K562 (cell line): Measurements from ENCODE around the gene TRIM31. TPM values are rescaled to one million over a fixed set of nuclear protein-coding genes. Genes with fewer than 3 reads are reported as not detected.

Source experiments
- ATAC-seq: fragments of 200-7000 bp; cut with Tn5 transposase; 3 replicates; pipeline ENCODE4 v1.9.1; 2020; ENCODE audit warnings: moderate library complexity
- BruUV-seq: library from RNA; stranded (reverse); fragments of 400-500 nt; replicated peaks from 2 replicates; lab custom pipeline; 2021; lab: Mats Ljungman, UMichigan
- CTCF ChIA-PET: fragments of 300-600 bp; formaldehyde crosslinking; extraction: SDS; loops from one replicate; lab custom pipeline; 2021; ENCODE audit warnings: low intra/inter-chr PET ratio; lab: Yijun Ruan, JAX
- POLR2A ChIA-PET: fragments of 300-600, 350-650 bp; sonication (Branson Sonifier 250); formaldehyde crosslinking; extraction: SDS; loops from one replicate; lab custom pipeline; 2021; ENCODE audit warnings: antibody characterized with exemption, inconsistent platforms; lab: Yijun Ruan, JAX
- DNase-seq, 4 experiments: peaks; one replicate each; pipeline versions ENCODE4 v3.0.0 to v3.0.0-alpha.2; 2011 to 2018; ENCODE audit warnings: low spot score in 3 of 4, mixed read lengths in 3 of 4; ENCODE audit errors: extremely low read depth in 1 of 4
- FAIRE-seq: peaks from 2 replicates; lab custom pipeline; 2011; peaks lifted over from hg19 to GRCh38; lab: Jason Lieb, UNC
- H2AFZ ChIP-seq: 2 replicates; pipeline ENCODE4 v1.6.0; 2011; ENCODE audit warnings: low read depth, low read length, control low read depth, inconsistent platforms
- H3K27ac ChIP-seq: fragments of 200-600 bp; 3 replicates; pipeline ENCODE4 v1.8.0; 2011; ENCODE audit warnings: low read depth, mild to moderate bottlenecking, control low read depth, inconsistent platforms, low read length, moderate library complexity, mixed read lengths; ENCODE audit errors: extremely low read depth
- H3K27me3 ChIP-seq, 2 experiments: fragments of 300-600 bp in 1 of 2; 2 replicates in 1 of 2; 3 replicates in 1 of 2; pipeline versions ENCODE4 v1.6.0 to v1.8.0; 2011; ENCODE audit warnings: inconsistent platforms in 2 of 2, low read length in 2 of 2, mild to moderate bottlenecking in 1 of 2, mixed read lengths in 1 of 2, moderate library complexity in 1 of 2; ENCODE audit not compliant: control insufficient read depth in 2 of 2, insufficient read depth in 2 of 2
- H3K36me3 ChIP-seq: fragments of 300-600 bp; 3 replicates; pipeline ENCODE4 v1.8.0; 2011; ENCODE audit warnings: mild to moderate bottlenecking, low read length, inconsistent platforms; ENCODE audit not compliant: control insufficient read depth, insufficient read depth
- H3K4me1 ChIP-seq, 2 experiments: fragments of 200-600 bp in 1 of 2; replicated peaks in 1 of 2; 2 replicates in 1 of 2; 3 replicates in 1 of 2; pipeline versions ENCODE4 v1.5.1 to v1.8.0; 2011; ENCODE audit warnings: inconsistent platforms in 2 of 2, low read length in 2 of 2, mild to moderate bottlenecking in 1 of 2, mixed read lengths in 1 of 2, moderate library complexity in 1 of 2; ENCODE audit not compliant: control insufficient read depth in 2 of 2, insufficient read depth in 2 of 2
- H3K4me2 ChIP-seq: 2 replicates; pipeline ENCODE4 v1.6.1; 2011; ENCODE audit warnings: low read length, control low read depth, inconsistent platforms, mixed read lengths; ENCODE audit not compliant: insufficient read depth
- H3K4me3 ChIP-seq: fragments of 200-600 bp; sonication (generic), shearing (Covaris generic); 2 replicates; pipeline ENCODE4 v1.5.1; 2016; ENCODE audit warnings: control low read depth, inconsistent platforms
- H3K79me2 ChIP-seq: fragments of 200-600 bp; 3 replicates; pipeline ENCODE4 v1.8.0; 2011; ENCODE audit warnings: low read length, inconsistent platforms; ENCODE audit not compliant: control insufficient read depth, insufficient read depth
- H3K9ac ChIP-seq, 2 experiments: 2 replicates each; pipeline versions ENCODE4 v1.6.0 to v1.6.1; 2011; ENCODE audit warnings: low read depth in 2 of 2, low read length in 2 of 2, control low read depth in 1 of 2, inconsistent platforms in 1 of 2, mild to moderate bottlenecking in 1 of 2, mixed read lengths in 1 of 2; ENCODE audit not compliant: insufficient read depth in 1 of 2
- H3K9me1 ChIP-seq: one replicate; pipeline ENCODE4 v1.6.0; 2011; ENCODE audit warnings: inconsistent platforms, mild to moderate bottlenecking, low read length, moderate library complexity; ENCODE audit not compliant: control insufficient read depth, insufficient read depth
- H3K9me3 ChIP-seq: replicated peaks from 2 replicates; pipeline ENCODE4 v1.5.1; 2011; ENCODE audit warnings: low read depth, low read length, inconsistent platforms; ENCODE audit not compliant: control insufficient read depth, insufficient read depth
- H4K20me1 ChIP-seq: replicated peaks from 2 replicates; pipeline ENCODE4 v1.6.1; 2011; ENCODE audit warnings: low read length, inconsistent platforms, mixed read lengths; ENCODE audit not compliant: control insufficient read depth, insufficient read depth
- XRCC4 ChIP-seq: IDR thresholded peaks from one replicate; pipeline ENCODE4 v1.6.1; 2011; ENCODE audit not compliant: insufficient read depth, insufficient read length; ENCODE audit errors: extremely low read depth
- ZNF316 ChIP-seq: fragments of 450-650 bp; IDR thresholded peaks from 2 replicates; pipeline ENCODE4 v1.6.1; 2016
- WGBS: fragments of 100-300 bp; shearing (Covaris generic); methylation state at CpG from one replicate; pipeline ENCODE4 v1.1.6; 2016; ENCODE audit warnings: low coverage, mixed read lengths; ENCODE audit not compliant: insufficient coverage; ENCODE audit errors: missing lambda C conversion rate; 5-methylcytosine and 5-hydroxymethylcytosine counted together
- in situ Hi-C: fragments of 300-500 bp; cut with MboI; formaldehyde crosslinking; loops from 4 replicates; pipeline ENCODE4 v1.15.0; 2018; ENCODE audit warnings: inconsistent platforms, mixed read lengths
- intact Hi-C: fragments of 100-400 bp; cut with micrococcal nuclease; formaldehyde crosslinking; loops from 2 replicates; pipeline ENCODE4 v1.14.2; 2022
- polyA plus RNA-seq, 8 experiments: library from polyadenylated mRNA; depleted of rRNA in 4 of 8; stranded (reverse) in 5 of 8; unstranded in 3 of 8; fragments of >200 nt; fragmentation: Nextera tagmentation in 2 of 8; fragmentation: Illumina TruSeq in 1 of 8; extraction: Ambion mirVana in 2 of 8; extraction: Trizol in 1 of 8; gene quantifications; 2 replicates each; pipeline versions ENCODE4 v1.2.1 to v1.2.3, GENCODE V29; 2011 to 2014; ENCODE audit warnings: inconsistent platforms in 1 of 8, missing spikeins in 1 of 8
- total RNA-seq, 7 experiments: library from RNA; depleted of rRNA in 6 of 7; stranded (reverse); fragments of >200 nt in 6 of 7; fragmentation: Illumina TruSeq in 2 of 7; extraction: Trizol in 2 of 7; gene quantifications; 2 replicates each; pipeline versions ENCODE4 v1.2.1 to v1.2.3, GENCODE V29; 2011 to 2021; ENCODE audit warnings: low replicate concordance in 1 of 7

Gene TRIM31
- total and polyA plus RNA-seq, 9 of the 15 experiments (the other 6 are each of a cell fraction or from before 2014, with no cell fraction given), result not detected

GRCh38 chr6:30130179-30130679, 17.3 kb upstream of the TRIM31 start:
- WGBS, result 7% methylated on average over 4 of the region's 4 CpGs
- no peak for DNase-seq
- Histone ChIP-seq H3K9me1 (no peaks in the 10 kb centered on the region), H2AFZ (peak overlapping the region; percentile 77; the same call in 1 of the 2 replicates), H3K27ac (no peak overlapping the region), H3K27me3 (peaks cover 8 to 34% of the 10 kb centered on the region in 2 experiments; a peak in 3 of 5 replicates), H4K20me1 (no peaks in the 10 kb centered on the region), H3K4me3 (no peak overlapping the region), H3K4me1 (peaks cover 4 to 8% of the 10 kb centered on the region in 2 experiments; a peak in 3 of 5 replicates)
- ATAC-seq, result no peak
- POLR2A ChIA-PET, result interaction anchor here (1.5 kb wide), 1 partner anchor 28 kb away, joined by 5 read pairs; no protein-coding TSS in a partner anchor
- no TSS peak for BruUV-seq
- FAIRE-seq, result no peak
- in situ Hi-C loops, result no loop called here
- TF ChIP-seq XRCC4 (no peak), ZNF316 (peak; percentile 46; the same call in 1 of the 2 replicates)
- TF ChIP-seq, all 486 proteins: peak for 1
- no peaks in the 10 kb centered on the region for H3K79me2 ChIP-seq
- no peaks in the 10 kb centered on the region for H3K36me3 ChIP-seq
- no peak overlapping the region for H3K4me2 ChIP-seq
- H3K9ac ChIP-seq, result no peak overlapping the region
- CTCF ChIA-PET, result interaction anchor here (1.0 to 4.4 kb wide), 5 partner anchors 27 to 282 kb away, joined by 3 to 66 read pairs (median 4); no protein-coding TSS in a partner anchor
- H3K9me3 ChIP-seq, result no peaks in the 10 kb centered on the region
- intact Hi-C loops, result loop anchor here (2.0 kb wide), 2 partner anchors 41 to 281 kb away; no protein-coding TSS in a partner anchor
